Ammon's horn (tissue), 1 donor: ENCODE measurements around the gene MED13L.
A peak's percentile ranks its signal among the peaks of the same experiment; 100 is the strongest.

Source experiments
- DNase-seq: peaks from one replicate; pipeline ENCODE4 v3.0.0-alpha.2; 2016; ENCODE audit warnings: low spot score

Gene MED13L

GRCh38 chr12:116278279-116278626 lies 760 bp upstream of the MED13L start:
- DNase-seq, result no peak

- DNase-seq, result peak; percentile 72
Observed at GRCh38 chr12:116276652-116277466, 634 bp downstream of the MED13L start.

- DNase-seq, result no peak
Observed at GRCh38 chr12:116274551-116275375, 2.7 kb downstream of the MED13L start.

- DNase-seq, result no peak
Observed at GRCh38 chr12:116273813-116274550, 3.5 kb downstream of the MED13L start.

- no peak for DNase-seq
Observed at GRCh38 chr12:116267948-116268347, 9.5 kb downstream of the MED13L start.

GRCh38 chr12:116266631-116267349 lies 10.7 kb downstream of the MED13L start:
- DNase-seq, result no peak

- no peak for DNase-seq
Observed at GRCh38 chr12:116266168-116266601, 11.3 kb downstream of the MED13L start.

- no peak for DNase-seq
Observed at GRCh38 chr12:116265351-116266147, 11.9 kb downstream of the MED13L start.

GRCh38 chr12:116264525-116265070 lies 12.9 kb downstream of the MED13L start:
- no peak for DNase-seq

- DNase-seq, result no peak
Observed at GRCh38 chr12:116263844-116264243, 13.6 kb downstream of the MED13L start.

GRCh38 chr12:116263431-116263830 lies 14.1 kb downstream of the MED13L start:
- no peak for DNase-seq

- no peak for DNase-seq
Observed at GRCh38 chr12:116262741-116263140, 14.8 kb downstream of the MED13L start.

GRCh38 chr12:116261525-116262100 lies 15.9 kb downstream of the MED13L start:
- DNase-seq, result no peak

GRCh38 chr12:116259800-116260577 lies 17.5 kb downstream of the MED13L start:
- DNase-seq, result no peak

GRCh38 chr12:116257826-116258225 lies 19.7 kb downstream of the MED13L start:
- DNase-seq, result no peak

GRCh38 chr12:116257215-116257614 lies 20.3 kb downstream of the MED13L start:
- no peak for DNase-seq

- no peak for DNase-seq
Observed at GRCh38 chr12:116249938-116250337, 27.6 kb downstream of the MED13L start.

- DNase-seq, result no peak
Observed at GRCh38 chr12:116248930-116249329, 28.6 kb downstream of the MED13L start.

GRCh38 chr12:116248433-116248832 lies 29.1 kb downstream of the MED13L start:
- no peak for DNase-seq
